ENCODE data around the gene SLC24A3.

DNA sequence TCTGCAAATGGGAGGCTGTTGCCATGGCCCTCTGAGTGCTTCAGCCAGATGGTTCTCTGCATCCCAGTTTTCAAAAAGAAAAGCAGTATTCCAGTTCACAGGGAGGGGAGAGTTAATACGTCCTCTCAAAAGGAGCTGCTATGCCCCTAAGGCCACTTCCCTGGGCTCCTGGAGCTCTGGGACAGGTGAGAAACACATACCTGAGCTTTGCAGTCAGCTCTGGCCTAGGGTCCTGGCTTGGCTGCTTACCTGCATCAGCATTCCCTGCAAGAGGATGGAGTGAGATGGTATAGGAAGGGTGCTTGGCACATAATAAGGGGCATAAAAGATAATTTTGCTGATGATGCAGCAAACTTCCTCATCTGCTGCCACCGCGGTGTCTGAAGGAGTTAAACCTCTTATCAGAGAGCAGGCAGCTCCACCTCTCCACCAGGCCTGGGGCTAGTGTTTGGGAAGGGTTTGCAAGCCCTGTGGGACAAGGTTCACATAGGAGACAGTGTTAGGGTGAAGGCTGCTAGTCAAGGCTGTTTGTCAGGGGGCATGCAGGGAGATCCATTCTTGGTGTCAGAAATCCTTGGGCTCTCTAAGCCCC is 62.7 kb downstream of the SLC24A3 start:
- TF ChIP-seq, protein P1, sequence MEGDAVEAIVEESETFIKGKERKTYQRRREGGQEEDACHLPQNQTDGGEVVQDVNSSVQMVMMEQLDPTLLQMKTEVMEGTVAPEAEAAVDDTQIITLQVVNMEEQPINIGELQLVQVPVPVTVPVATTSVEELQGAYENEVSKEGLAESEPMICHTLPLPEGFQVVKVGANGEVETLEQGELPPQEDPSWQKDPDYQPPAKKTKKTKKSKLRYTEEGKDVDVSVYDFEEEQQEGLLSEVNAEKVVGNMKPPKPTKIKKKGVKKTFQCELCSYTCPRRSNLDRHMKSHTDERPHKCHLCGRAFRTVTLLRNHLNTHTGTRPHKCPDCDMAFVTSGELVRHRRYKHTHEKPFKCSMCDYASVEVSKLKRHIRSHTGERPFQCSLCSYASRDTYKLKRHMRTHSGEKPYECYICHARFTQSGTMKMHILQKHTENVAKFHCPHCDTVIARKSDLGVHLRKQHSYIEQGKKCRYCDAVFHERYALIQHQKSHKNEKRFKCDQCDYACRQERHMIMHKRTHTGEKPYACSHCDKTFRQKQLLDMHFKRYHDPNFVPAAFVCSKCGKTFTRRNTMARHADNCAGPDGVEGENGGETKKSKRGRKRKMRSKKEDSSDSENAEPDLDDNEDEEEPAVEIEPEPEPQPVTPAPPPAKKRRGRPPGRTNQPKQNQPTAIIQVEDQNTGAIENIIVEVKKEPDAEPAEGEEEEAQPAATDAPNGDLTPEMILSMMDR (IDR thresholded peaks at IDR 0.05) = no peak
- no peak for TF ChIP-seq POLR2A (IDR thresholded peaks at IDR 0.05)
